Measurements from ENCODE around the gene OSBPL2.

Gene OSBPL2

GRCh38 chr20:62313460-62314338, 75.4 kb downstream of the OSBPL2 start:
- no peak for DNase-seq (ENCODE audit: low read depth)

GRCh38 chr20:62314339-62314638, 76.0 kb downstream of the OSBPL2 start:
- DNase-seq (ENCODE audit: low read depth): no peak

GRCh38 chr20:62314711-62315302, 76.5 kb downstream of the OSBPL2 start:
- no peak for DNase-seq (ENCODE audit: low read depth)

GRCh38 chr20:62315773-62316172, 77.5 kb downstream of the OSBPL2 start:
- no peak for DNase-seq (ENCODE audit: low read depth)

GRCh38 chr20:62316331-62317166, 78.2 kb downstream of the OSBPL2 start:
- no peak for DNase-seq (ENCODE audit: low read depth)

GRCh38 chr20:62317167-62317655, 78.9 kb downstream of the OSBPL2 start:
- no peak for DNase-seq (ENCODE audit: low read depth)

GRCh38 chr20:62318400-62319345, 80.4 kb downstream of the OSBPL2 start:
- no peak for DNase-seq (ENCODE audit: low read depth)

GRCh38 chr20:62319346-62319909, 81.1 kb downstream of the OSBPL2 start:
- DNase-seq (ENCODE audit: low read depth): no peak

GRCh38 chr20:62320581-62321354, 82.4 kb downstream of the OSBPL2 start:
- no peak for DNase-seq (ENCODE audit: low read depth)

GRCh38 chr20:62321521-62321948, 83.2 kb downstream of the OSBPL2 start:
- no peak for DNase-seq (ENCODE audit: low read depth)

GRCh38 chr20:62321975-62322374, 83.7 kb downstream of the OSBPL2 start:
- no peak for DNase-seq (ENCODE audit: low read depth)

- DNase-seq (ENCODE audit: low read depth): no peak
These were observed 84.2 kb downstream of the OSBPL2 start for GRCh38 chr20:62322492-62323041.

- no peak for DNase-seq (ENCODE audit: low read depth)
These were observed 85.0 kb downstream of the OSBPL2 start for GRCh38 chr20:62323146-62323979.

- DNase-seq (ENCODE audit: low read depth): no peak
These were observed 85.9 kb downstream of the OSBPL2 start for GRCh38 chr20:62323980-62324906.

GRCh38 chr20:62325172-62325905, 87.0 kb downstream of the OSBPL2 start:
- DNase-seq (ENCODE audit: low read depth): no peak

- no peak for DNase-seq (ENCODE audit: low read depth)
These were observed 88.2 kb downstream of the OSBPL2 start for GRCh38 chr20:62326559-62326958.
